Measurements from ENCODE around the gene BABAM2.

- no peak for TF ChIP-seq CTCF (IDR thresholded peaks at IDR 0.05; ENCODE audit: borderline replicate concordance, extremely low read depth, low read length, poor library complexity, severe bottlenecking)
- no peak for TF ChIP-seq EZH2 (IDR thresholded peaks at IDR 0.05; ENCODE audit: borderline replicate concordance, low read depth, low read length, severe bottlenecking)
Measured at GRCh38 chr2:28375742-28376631, 485.5 kb downstream of the BABAM2 start.

All from DND-41 (cell line).